ENCODE data around the gene CREG1. TPM values are rescaled to one million over a fixed set of nuclear protein-coding genes. Genes with fewer than 3 reads are reported as not detected.

The CREG1 gene
- total RNA-seq, 1 experiment from 2014 or later = 69.3 TPM

DNA sequence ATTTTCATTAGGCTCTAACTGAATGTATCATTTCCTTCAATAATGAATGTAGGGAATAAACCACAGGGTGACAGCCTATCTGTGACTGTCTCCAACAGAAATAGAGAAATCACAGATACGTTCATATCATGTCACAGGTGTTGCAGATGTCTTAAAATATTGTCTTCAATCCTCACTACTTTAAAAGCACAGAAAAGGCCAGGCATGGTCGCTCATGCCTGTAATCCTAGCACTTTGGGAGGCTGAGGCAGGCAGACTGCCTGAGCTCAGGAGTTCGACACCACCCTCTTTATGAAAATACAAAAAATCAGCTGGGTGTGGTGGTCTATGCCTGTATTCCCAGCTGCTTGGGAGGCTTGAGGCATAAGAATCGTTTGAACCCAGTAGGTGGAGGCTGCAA lies 8.2 kb downstream of the CREG1 start:
- intact Hi-C loops (cut with micrococcal nuclease; ENCODE audit: unreplicated experiment) = no loop called here
- Mint-ChIP-seq H3K9me3 (ENCODE audit: low read depth, unreplicated experiment) (no peaks in the 10 kb centered on the region), H3K27ac (ENCODE audit: unreplicated experiment) (no peak overlapping the region), H3K27me3 (ENCODE audit: unreplicated experiment) (no peaks in the 10 kb centered on the region), H3K36me3 (ENCODE audit: insufficient read depth, unreplicated experiment) (peaks cover 5% of the 10 kb centered on the region), H3K4me1 (ENCODE audit: low read depth, unreplicated experiment) (peaks cover 20% of the 10 kb centered on the region), H3K4me3 (ENCODE audit: low read depth, unreplicated experiment) (no peak overlapping the region)
- no TSS peak for BruUV-seq (replicated peaks)
- TF ChIP-seq, protein P1, sequence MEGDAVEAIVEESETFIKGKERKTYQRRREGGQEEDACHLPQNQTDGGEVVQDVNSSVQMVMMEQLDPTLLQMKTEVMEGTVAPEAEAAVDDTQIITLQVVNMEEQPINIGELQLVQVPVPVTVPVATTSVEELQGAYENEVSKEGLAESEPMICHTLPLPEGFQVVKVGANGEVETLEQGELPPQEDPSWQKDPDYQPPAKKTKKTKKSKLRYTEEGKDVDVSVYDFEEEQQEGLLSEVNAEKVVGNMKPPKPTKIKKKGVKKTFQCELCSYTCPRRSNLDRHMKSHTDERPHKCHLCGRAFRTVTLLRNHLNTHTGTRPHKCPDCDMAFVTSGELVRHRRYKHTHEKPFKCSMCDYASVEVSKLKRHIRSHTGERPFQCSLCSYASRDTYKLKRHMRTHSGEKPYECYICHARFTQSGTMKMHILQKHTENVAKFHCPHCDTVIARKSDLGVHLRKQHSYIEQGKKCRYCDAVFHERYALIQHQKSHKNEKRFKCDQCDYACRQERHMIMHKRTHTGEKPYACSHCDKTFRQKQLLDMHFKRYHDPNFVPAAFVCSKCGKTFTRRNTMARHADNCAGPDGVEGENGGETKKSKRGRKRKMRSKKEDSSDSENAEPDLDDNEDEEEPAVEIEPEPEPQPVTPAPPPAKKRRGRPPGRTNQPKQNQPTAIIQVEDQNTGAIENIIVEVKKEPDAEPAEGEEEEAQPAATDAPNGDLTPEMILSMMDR (IDR thresholded peaks at IDR 0.05; ENCODE audit: unreplicated experiment) = no peak
- CTCF ChIA-PET = no interaction called here
- DNase-seq = no peak

DNA sequence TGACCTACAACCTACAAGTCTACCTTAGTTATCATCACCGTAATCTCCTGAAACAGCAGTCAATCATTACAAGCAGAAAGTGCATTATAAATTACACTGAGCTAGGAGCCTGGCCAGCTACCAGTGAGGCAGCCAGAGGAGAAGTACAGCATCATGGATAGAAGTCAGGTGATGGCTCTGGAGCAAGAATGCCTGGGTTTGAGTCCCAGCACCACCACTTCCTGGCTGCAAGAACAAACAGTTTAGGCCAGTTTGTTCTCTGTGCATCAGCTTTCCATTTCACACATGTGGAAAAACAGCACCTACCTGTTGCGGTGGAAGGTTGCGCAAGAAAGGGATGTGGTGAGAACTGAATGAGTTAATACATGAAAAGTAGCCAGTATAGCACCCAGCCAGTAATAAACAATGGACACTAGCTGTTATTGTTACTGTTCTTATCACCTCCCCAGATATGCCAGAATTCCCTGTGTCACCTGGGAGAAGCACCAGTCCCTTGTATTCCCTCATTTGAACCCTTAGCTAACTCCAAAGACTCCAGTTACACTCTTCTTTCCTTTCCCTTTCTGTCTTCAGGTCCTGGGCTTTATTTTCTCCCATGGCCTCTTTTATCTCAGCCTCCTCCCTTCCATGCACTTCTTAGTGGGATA lies 9.0 kb downstream of the CREG1 start:
- TF ChIP-seq, protein P1 (IDR thresholded peaks at IDR 0.05; ENCODE audit: unreplicated experiment) = no peak
- Mint-ChIP-seq H3K27ac (ENCODE audit: unreplicated experiment) (peak overlapping the region; percentile 4), H3K27me3 (ENCODE audit: unreplicated experiment) (no peaks in the 10 kb centered on the region), H3K4me1 (ENCODE audit: low read depth, unreplicated experiment) (peaks cover 14% of the 10 kb centered on the region), H3K4me3 (ENCODE audit: low read depth, unreplicated experiment) (no peak overlapping the region), H3K36me3 (ENCODE audit: insufficient read depth, unreplicated experiment) (peaks cover 5% of the 10 kb centered on the region), H3K9me3 (ENCODE audit: low read depth, unreplicated experiment) (no peaks in the 10 kb centered on the region)
- CTCF ChIA-PET = interaction anchor here (0.5 to 1.4 kb wide), 4 partner anchors 9 to 1826 kb away, joined by 4 to 6 read pairs (median 6); partner anchors contain the start of gene CREG1
- intact Hi-C loops (cut with micrococcal nuclease; ENCODE audit: unreplicated experiment) = no loop called here
- peak; percentile 72 for DNase-seq
- no TSS peak for BruUV-seq (replicated peaks)

DNA sequence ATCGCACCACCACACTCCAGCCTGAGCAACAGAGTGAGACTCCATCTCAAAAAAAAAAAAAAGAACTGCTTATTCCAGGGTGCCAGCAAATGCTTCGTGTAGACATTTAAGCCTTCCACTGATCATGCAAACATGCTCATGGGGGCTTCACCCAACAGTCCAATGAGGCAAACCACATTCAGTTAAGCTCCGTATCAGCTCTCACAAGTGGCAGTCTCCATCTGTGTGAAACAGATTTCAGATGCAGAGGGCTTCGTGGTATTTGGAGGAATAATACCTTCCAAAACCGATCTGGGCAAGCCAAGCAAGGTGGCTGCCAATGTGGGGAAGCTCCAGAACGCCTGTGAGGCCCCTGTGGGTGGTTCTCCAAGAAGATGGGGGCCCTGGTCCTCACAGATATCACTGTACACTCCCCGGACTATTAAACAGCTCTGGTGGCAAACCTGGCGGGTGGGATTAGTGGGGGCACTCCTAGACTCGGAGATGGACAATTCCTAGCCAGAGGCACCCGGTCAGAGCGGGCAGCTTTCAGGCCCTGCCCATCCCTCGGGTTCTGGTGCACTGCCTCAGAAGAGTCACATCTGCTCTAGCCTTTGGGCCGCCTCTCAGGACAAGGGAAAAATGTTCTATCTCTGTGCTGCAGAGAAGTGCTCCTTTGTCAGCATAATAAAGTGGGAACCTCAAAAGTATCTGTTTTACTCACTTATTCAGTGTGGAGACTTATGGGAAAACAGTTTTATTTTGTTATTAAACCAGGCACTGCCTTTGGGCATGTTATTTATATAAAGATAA lies 10.2 kb downstream of the CREG1 start:
- intact Hi-C loops (cut with micrococcal nuclease; ENCODE audit: unreplicated experiment) = no loop called here
- no peaks in the 10 kb centered on the region for H3K27me3 Mint-ChIP-seq (ENCODE audit: unreplicated experiment)
- BruUV-seq (replicated peaks) = no TSS peak
- no peak for DNase-seq
- no peak overlapping the region for H3K4me3 Mint-ChIP-seq (ENCODE audit: low read depth, unreplicated experiment)
- CTCF ChIA-PET = interaction anchor here (1.4 to 1.6 kb wide), 2 partner anchors 10 kb away, joined by 3 to 6 read pairs; partner anchors contain the start of gene CREG1
- peaks cover 14% of the 10 kb centered on the region for H3K4me1 Mint-ChIP-seq (ENCODE audit: low read depth, unreplicated experiment)
- no peak overlapping the region for H3K27ac Mint-ChIP-seq (ENCODE audit: unreplicated experiment)
- no peaks in the 10 kb centered on the region for H3K9me3 Mint-ChIP-seq (ENCODE audit: low read depth, unreplicated experiment)
- H3K36me3 Mint-ChIP-seq (ENCODE audit: insufficient read depth, unreplicated experiment) = peaks cover 5% of the 10 kb centered on the region
- TF ChIP-seq, protein P1 (IDR thresholded peaks at IDR 0.05; ENCODE audit: unreplicated experiment) = no peak

DNA sequence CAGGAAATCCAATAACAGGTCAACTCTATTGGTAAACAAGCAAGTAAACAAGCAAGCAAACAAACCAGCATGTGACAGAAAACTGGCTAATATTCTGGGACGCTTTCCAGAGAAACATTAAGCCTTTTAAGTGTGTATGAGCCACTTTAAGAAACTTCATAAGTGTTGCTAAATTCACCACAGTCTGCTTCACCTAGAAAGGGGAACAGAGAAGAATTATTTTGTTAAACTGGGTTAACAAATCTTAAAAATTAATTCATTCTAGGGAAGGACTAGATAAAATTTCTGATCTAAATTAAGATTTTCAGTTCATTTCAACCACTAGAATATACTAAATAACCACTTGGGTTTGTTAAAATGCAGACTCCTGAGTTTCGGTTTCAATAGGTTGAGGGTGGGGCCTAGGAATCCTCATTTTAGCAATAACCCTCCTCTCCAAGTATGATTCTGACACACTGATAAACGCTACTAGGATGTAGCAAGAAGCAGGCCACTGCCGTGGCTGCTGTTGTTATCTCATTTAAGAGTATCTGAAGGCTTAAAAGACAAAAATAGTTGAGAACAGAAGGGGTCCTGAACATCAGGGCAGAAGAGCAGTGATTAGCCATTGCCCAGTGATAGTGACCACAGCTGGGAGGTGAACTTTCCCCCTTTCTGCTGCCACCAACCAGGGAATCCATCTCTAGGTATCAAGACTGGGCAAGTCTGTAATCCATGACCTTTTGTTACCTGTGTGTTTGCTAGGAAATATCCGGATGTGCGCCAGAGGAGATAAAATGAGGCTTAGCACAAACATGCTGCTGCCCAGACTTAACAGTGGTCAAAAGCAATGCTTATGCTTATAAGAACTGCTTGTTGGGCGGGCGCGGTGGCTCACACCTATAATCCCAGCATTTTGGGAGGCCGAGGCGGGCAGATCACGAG lies 11.2 kb downstream of the CREG1 start:
- H3K9me3 Mint-ChIP-seq (ENCODE audit: low read depth, unreplicated experiment) = no peaks in the 10 kb centered on the region
- H3K4me3 Mint-ChIP-seq (ENCODE audit: low read depth, unreplicated experiment) = no peak overlapping the region
- DNase-seq = no peak
- BruUV-seq (replicated peaks) = no TSS peak
- no peaks in the 10 kb centered on the region for H3K27me3 Mint-ChIP-seq (ENCODE audit: unreplicated experiment)
- TF ChIP-seq, protein P1 (IDR thresholded peaks at IDR 0.05; ENCODE audit: unreplicated experiment) = no peak
- no peak overlapping the region for H3K27ac Mint-ChIP-seq (ENCODE audit: unreplicated experiment)
- intact Hi-C loops (cut with micrococcal nuclease; ENCODE audit: unreplicated experiment) = no loop called here
- H3K36me3 Mint-ChIP-seq (ENCODE audit: insufficient read depth, unreplicated experiment) = peaks cover 5% of the 10 kb centered on the region
- H3K4me1 Mint-ChIP-seq (ENCODE audit: low read depth, unreplicated experiment) = peaks cover 14% of the 10 kb centered on the region
- CTCF ChIA-PET = interaction anchor here (1.6 kb wide), 1 partner anchor 9 kb away, joined by 3 read pairs; no protein-coding TSS in a partner anchor

All from Calu3 (cell line).